ENCODE measurements around the gene CACNA2D2.

DNA sequence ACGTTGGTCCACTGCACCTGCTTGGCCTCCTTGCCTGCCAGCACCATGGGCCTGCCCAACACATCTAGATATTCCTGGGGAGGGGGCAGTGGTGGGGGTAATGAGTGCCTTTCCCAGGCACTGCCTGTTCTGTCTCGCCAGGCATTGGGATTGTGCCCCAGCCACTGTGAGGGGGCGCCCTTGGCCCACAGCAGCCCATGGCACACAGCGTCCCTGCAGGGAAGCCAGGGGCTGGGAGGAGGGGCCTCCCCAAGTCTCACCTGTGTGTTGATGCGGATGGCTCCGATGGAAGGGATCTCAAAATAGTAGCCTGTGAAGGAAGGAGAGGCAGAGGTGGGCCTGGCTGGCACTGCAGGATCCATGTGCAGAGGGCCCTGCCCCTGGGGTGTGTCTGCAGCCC lies 125.4 kb downstream of the CACNA2D2 start:
- TF ChIP-seq, protein P1, sequence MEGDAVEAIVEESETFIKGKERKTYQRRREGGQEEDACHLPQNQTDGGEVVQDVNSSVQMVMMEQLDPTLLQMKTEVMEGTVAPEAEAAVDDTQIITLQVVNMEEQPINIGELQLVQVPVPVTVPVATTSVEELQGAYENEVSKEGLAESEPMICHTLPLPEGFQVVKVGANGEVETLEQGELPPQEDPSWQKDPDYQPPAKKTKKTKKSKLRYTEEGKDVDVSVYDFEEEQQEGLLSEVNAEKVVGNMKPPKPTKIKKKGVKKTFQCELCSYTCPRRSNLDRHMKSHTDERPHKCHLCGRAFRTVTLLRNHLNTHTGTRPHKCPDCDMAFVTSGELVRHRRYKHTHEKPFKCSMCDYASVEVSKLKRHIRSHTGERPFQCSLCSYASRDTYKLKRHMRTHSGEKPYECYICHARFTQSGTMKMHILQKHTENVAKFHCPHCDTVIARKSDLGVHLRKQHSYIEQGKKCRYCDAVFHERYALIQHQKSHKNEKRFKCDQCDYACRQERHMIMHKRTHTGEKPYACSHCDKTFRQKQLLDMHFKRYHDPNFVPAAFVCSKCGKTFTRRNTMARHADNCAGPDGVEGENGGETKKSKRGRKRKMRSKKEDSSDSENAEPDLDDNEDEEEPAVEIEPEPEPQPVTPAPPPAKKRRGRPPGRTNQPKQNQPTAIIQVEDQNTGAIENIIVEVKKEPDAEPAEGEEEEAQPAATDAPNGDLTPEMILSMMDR (conservative IDR thresholded peaks at IDR 0.05) = no peak
- TF ChIP-seq ZFX (IDR thresholded peaks at IDR 0.05) = no peak
